Suprapubic skin (tissue), 4 donors: ENCODE measurements around the gene REEP2. TPM values are rescaled to one million over a fixed set of nuclear protein-coding genes. Genes with fewer than 3 reads are reported as not detected.
A peak's percentile ranks its signal among the peaks of the same experiment; 100 is the strongest.
"Not testable (repeated sequence)": the region's sequence is repeated elsewhere in the genome, so short reads cannot be mapped to it uniquely, and the experiment has no call there.

ENCODE experiments used
- DNase-seq, 2 donors: peaks; one replicate each; pipeline ENCODE4 v3.0.0-alpha.2; 2019; ENCODE audit warnings: low spot score in 2 of 2
- H3K27ac ChIP-seq: fragments of 200-600 bp; sonication (generic); one replicate; pipeline ENCODE4 v1.5.1; 2019
- H3K27me3 ChIP-seq: fragments of 200-600 bp; sonication (generic); one replicate; pipeline ENCODE4 v1.5.1; 2019
- H3K36me3 ChIP-seq: fragments of 200-600 bp; sonication (generic); one replicate; pipeline ENCODE4 v1.5.1; 2019
- H3K4me1 ChIP-seq: fragments of 200-600 bp; sonication (generic); one replicate; pipeline ENCODE4 v1.5.1; 2019
- H3K4me3 ChIP-seq: fragments of 200-600 bp; sonication (generic); one replicate; pipeline ENCODE4 v1.5.1; 2019; ENCODE audit warnings: mild to moderate bottlenecking
- H3K9me3 ChIP-seq: fragments of 200-600 bp; sonication (generic); one replicate; pipeline ENCODE4 v1.5.1; 2019
- CTCF ChIP-seq, 2 donors: fragments of 200-600 bp in 1 of 2; fragments of 450-650 bp in 1 of 2; sonication (generic) in 1 of 2; IDR thresholded peaks; one replicate each; pipeline ENCODE4 v1.5.1; 2016 to 2019; ENCODE audit warnings: antibody characterized with exemption in 2 of 2, mild to moderate bottlenecking in 1 of 2, moderate library complexity in 1 of 2
- EP300 ChIP-seq: sonication (generic); formaldehyde crosslinking; IDR thresholded peaks from one replicate; pipeline ENCODE4 v1.6.1; 2017; ENCODE audit warnings: antibody characterized with exemption
- POLR2A ChIP-seq, 2 donors: fragments of 450-650 bp; IDR thresholded peaks; one replicate each; pipeline ENCODE4 v1.6.1; 2017; ENCODE audit warnings: antibody characterized with exemption in 2 of 2, mild to moderate bottlenecking in 2 of 2, moderate library complexity in 2 of 2
- POLR2AphosphoS5 ChIP-seq, 3 donors: sonication (generic); formaldehyde crosslinking; IDR thresholded peaks; one replicate each; pipeline ENCODE4 v1.6.1; 2017; ENCODE audit warnings: antibody characterized with exemption in 3 of 3
- WGBS: methylation state at CpG from one replicate; pipeline ENCODE4 v1.1.5; 2018; 5-methylcytosine and 5-hydroxymethylcytosine counted together
- total RNA-seq, 4 donors: library from RNA; depleted of rRNA; stranded (reverse); fragments of >200 nt; gene quantifications; one replicate each; pipeline ENCODE4 v1.1.0, GENCODE V29; 2016

The REEP2 gene
- 1 to 10 TPM; 1.5 to 2.6 (median 1.8) TPM for total RNA-seq

- Histone ChIP-seq H3K27me3 (no peaks in the 10 kb centered on the region), H3K4me3 (peak within 1 kb of the TSS; percentile 54), H3K27ac (no peak within 1 kb of the TSS), H3K9me3 (no peaks in the 10 kb centered on the region), H3K4me1 (peaks cover 22% of the 10 kb centered on the region), H3K36me3 (peaks cover 31% of the 10 kb centered on the region)
- DNase-seq, result no peak
- WGBS, result 0% methylated on average over 10 of the region's 65 CpGs
- no peak for TF ChIP-seq POLR2AphosphoS5 (IDR thresholded peaks at IDR 0.05)
- no peak for TF ChIP-seq CTCF (IDR thresholded peaks at IDR 0.05)
- TF ChIP-seq EP300, result no peak
- TF ChIP-seq POLR2A (IDR thresholded peaks at IDR 0.05), result no peak
Observed at GRCh38 chr5:138438724-138439476, at the start of gene REEP2. Gene REEP2, plus strand, starts transcription at chr5:138439057. Its CDS starts 152 bp downstream, at chr5:138439209.

GRCh38 chr5:138389332-138389731 is 49.5 kb upstream of the REEP2 start:
- Histone ChIP-seq H3K27me3 (no peaks in the 10 kb centered on the region), H3K9me3 (no peaks in the 10 kb centered on the region), H3K4me1 (no peaks in the 10 kb centered on the region), H3K36me3 (peaks cover 83% of the 10 kb centered on the region), H3K4me3 (no peak overlapping the region), H3K27ac (no peak overlapping the region)
- no peak for DNase-seq
- TF ChIP-seq POLR2AphosphoS5 (IDR thresholded peaks at IDR 0.05) (no peak), POLR2A (IDR thresholded peaks at IDR 0.05) (no peak), CTCF (IDR thresholded peaks at IDR 0.05) (no peak), EP300 (no peak)
- 85% methylated on average over 3 of the region's 3 CpGs for WGBS

- not testable (repeated sequence) for DNase-seq, H3K27ac ChIP-seq, H3K27me3 ChIP-seq, H3K9me3 ChIP-seq, H3K4me1 ChIP-seq, H3K4me3 ChIP-seq
- peaks cover 83% of the 10 kb centered on the region for H3K36me3 ChIP-seq
- 97% methylated on average over 10 of the region's 10 CpGs for WGBS
Observed at GRCh38 chr5:138389911-138390310, 48.9 kb upstream of the REEP2 start.

DNA sequence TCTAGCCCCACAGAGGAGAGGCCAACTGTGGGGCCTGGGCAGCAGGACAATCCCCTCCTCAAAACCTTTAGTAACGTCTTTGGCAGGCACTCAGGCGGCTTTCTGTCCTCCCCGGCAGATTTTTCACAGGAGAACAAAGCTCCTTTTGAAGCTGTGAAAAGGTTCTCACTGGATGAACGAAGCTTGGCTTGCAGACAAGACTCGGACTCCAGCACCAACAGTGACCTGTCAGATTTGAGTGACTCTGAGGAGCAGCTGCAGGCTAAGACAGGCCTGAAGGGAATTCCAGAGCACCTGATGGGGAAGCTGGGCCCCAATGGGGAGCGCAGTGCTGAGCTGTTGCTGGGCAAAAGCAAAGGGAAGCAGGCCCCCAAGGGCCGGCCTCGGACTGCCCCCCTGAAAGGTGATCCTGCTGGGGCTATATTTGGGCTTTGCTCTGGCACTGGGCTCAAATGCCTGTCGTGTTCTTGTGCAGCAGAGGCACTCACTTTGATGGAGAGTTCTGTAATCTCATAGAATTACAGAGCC is 46.9 kb upstream of the REEP2 start:
- DNase-seq, result no peak
- WGBS, result 67% methylated on average over 9 of the region's 9 CpGs
- Histone ChIP-seq H3K4me1 (no peaks in the 10 kb centered on the region), H3K27ac (no peak overlapping the region), H3K36me3 (peaks cover 85% of the 10 kb centered on the region), H3K4me3 (no peak overlapping the region), H3K27me3 (no peaks in the 10 kb centered on the region), H3K9me3 (no peaks in the 10 kb centered on the region)
- TF ChIP-seq EP300 (no peak), POLR2AphosphoS5 (IDR thresholded peaks at IDR 0.05) (no peak), POLR2A (IDR thresholded peaks at IDR 0.05) (no peak), CTCF (IDR thresholded peaks at IDR 0.05) (no peak)

DNA sequence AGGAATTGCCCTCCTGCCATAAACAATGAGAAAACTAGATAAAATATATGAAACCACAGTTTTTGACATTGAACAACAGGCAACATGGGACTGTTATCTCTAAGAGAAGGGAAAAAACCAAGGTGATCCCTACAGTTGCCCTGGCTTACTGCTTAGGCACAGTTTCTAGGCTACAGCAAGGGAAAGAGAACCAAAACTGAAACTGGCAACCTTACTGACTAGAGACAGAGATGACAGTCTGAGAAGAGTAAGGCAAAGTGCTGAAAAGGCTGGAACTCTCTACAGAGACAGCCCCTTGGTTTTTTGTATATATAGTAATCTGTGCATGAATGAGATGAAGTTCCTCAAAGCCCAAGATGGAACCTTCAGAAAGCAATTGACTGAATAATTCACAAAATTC is 36.2 kb upstream of the REEP2 start:
- no peak for DNase-seq
- Histone ChIP-seq H3K27me3 (no peaks in the 10 kb centered on the region), H3K4me1 (no peaks in the 10 kb centered on the region), H3K4me3 (no peak overlapping the region), H3K27ac (no peak overlapping the region), H3K36me3 (peaks cover 72% of the 10 kb centered on the region), H3K9me3 (no peaks in the 10 kb centered on the region)
- TF ChIP-seq EP300 (no peak), CTCF (IDR thresholded peaks at IDR 0.05) (no peak), POLR2AphosphoS5 (IDR thresholded peaks at IDR 0.05) (no peak), POLR2A (IDR thresholded peaks at IDR 0.05) (no peak)
